Chondrocyte (in vitro differentiated cells): Measurements from ENCODE around the gene PRX. TPM values are rescaled to one million over a fixed set of nuclear protein-coding genes. Genes with fewer than 3 reads are reported as not detected.
"Not testable (repeated sequence)": the region's sequence is repeated elsewhere in the genome, so short reads cannot be mapped to it uniquely, and the experiment has no call there.

ENCODE experiments used
- DNase-seq: peaks from one replicate; pipeline ENCODE4 v3.0.0; 2021; ENCODE audit warnings: mixed read lengths, low spot score
- H3K27ac Mint-ChIP-seq: one replicate; pipeline ENCODE4 v1.8.0; 2021; ENCODE audit warnings: mild to moderate bottlenecking, moderate library complexity, mixed read lengths; ENCODE audit not compliant: unreplicated experiment
- H3K27me3 Mint-ChIP-seq: 2 replicates; pipeline ENCODE4 v1.8.0; 2021; ENCODE audit warnings: low read depth, mixed read lengths
- H3K36me3 Mint-ChIP-seq: 2 replicates; pipeline ENCODE4 v1.8.0; 2021; ENCODE audit warnings: low read depth, mixed read lengths
- H3K4me1 Mint-ChIP-seq: 2 replicates; pipeline ENCODE4 v1.8.0; 2021; ENCODE audit warnings: low read depth, mild to moderate bottlenecking, mixed read lengths
- H3K4me3 Mint-ChIP-seq: one replicate; pipeline ENCODE4 v1.8.0; 2021; ENCODE audit warnings: mild to moderate bottlenecking, moderate library complexity, mixed read lengths; ENCODE audit not compliant: unreplicated experiment
- H3K9me3 Mint-ChIP-seq: 2 replicates; pipeline ENCODE4 v1.8.0; 2021; ENCODE audit warnings: low read depth, mixed read lengths
- total RNA-seq: library from RNA; stranded (reverse); gene quantifications from 3 replicates; pipeline ENCODE4 v1.2.1, GENCODE V29; 2021
- TF ChIP-seq, protein P1 (sequence below): fragments of 200-600 bp; sonication (generic); IDR thresholded peaks from 2 replicates; pipeline ENCODE4 v1.5.0; 2021; ENCODE audit warnings: antibody characterized with exemption, mild to moderate bottlenecking, moderate library complexity

The PRX gene
- total RNA-seq, 1 donor from 2014 or later, result 4.9 TPM

DNA sequence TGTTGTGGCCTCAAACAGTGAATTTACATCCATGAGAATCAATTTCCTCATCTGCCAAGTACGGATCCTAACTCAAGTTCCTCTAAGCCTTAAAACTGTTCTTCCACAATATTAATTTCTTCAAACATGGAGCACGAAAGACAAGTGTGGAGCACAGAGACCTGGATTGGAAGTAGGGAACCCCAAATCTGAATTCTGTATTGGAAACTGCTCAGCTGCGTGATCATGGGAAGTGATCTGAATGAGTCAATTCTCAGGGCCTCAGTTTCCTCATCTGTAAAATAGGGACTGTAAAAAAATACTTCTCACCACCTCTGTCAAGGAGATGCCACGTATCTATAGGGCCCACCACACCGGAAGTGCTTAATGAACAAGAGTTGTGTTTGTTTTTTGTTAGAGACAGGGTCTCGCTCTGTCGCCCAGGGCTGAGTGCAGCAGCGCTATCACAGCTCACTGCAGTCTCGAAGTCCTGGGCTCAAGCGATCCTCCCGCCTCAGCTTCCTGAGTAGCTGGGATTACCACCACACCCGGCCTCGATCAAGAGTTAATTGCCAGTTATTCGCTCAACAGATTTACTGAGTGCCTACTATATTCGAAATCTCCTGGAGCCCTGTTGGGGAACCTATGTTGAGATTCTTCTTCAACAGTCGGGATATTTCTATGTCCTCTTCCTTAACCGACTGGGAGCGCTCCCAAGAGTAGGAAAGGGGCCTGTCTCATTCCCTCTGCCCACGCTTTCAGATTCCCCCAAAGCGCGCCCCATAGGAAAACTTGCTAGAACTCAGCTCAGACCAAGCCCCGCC lies 29.4 kb upstream of the PRX start:
- H3K27me3 Mint-ChIP-seq, result no peaks in the 10 kb centered on the region
- no peaks in the 10 kb centered on the region for H3K9me3 Mint-ChIP-seq
- peak overlapping the region; percentile 99 for H3K27ac Mint-ChIP-seq
- peaks cover 29% of the 10 kb centered on the region for H3K4me1 Mint-ChIP-seq
- H3K36me3 Mint-ChIP-seq, result peaks cover 14% of the 10 kb centered on the region
- no peak for DNase-seq
- peak overlapping the region; percentile 100 for H3K4me3 Mint-ChIP-seq
- TF ChIP-seq, protein P1, sequence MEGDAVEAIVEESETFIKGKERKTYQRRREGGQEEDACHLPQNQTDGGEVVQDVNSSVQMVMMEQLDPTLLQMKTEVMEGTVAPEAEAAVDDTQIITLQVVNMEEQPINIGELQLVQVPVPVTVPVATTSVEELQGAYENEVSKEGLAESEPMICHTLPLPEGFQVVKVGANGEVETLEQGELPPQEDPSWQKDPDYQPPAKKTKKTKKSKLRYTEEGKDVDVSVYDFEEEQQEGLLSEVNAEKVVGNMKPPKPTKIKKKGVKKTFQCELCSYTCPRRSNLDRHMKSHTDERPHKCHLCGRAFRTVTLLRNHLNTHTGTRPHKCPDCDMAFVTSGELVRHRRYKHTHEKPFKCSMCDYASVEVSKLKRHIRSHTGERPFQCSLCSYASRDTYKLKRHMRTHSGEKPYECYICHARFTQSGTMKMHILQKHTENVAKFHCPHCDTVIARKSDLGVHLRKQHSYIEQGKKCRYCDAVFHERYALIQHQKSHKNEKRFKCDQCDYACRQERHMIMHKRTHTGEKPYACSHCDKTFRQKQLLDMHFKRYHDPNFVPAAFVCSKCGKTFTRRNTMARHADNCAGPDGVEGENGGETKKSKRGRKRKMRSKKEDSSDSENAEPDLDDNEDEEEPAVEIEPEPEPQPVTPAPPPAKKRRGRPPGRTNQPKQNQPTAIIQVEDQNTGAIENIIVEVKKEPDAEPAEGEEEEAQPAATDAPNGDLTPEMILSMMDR, result no peak

DNA sequence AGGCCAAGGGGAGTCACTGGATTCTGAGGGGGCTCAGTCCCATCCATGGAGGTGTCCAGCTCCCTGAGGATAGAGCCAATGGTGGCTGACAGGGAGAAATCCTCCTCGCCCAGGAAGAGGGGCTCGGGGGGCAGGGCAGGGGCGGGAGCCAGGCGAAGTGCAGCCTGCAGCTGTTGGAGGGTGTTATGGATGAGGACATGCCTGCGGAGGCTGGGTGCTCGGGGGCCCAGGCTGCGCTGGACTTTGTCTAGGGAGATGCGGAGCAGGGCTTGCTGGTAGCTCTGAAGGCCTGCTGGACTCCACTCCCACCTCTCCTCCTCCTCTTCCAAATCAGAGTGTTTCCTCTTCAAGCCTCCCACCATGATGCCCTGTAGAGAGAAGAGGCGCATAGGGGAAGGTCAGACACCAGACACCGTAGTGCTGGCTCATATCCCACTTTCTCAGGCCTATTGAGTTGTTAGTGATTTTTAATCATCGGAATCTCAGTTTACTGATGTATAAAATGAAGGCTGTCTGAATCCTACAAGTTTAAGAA lies 28.6 kb upstream of the PRX start:
- TF ChIP-seq, protein P1, result no peak
- peak overlapping the region; percentile 100 for H3K4me3 Mint-ChIP-seq
- no peak for DNase-seq
- H3K27ac Mint-ChIP-seq, result peak overlapping the region; percentile 99
- peaks cover 29% of the 10 kb centered on the region for H3K4me1 Mint-ChIP-seq
- H3K27me3 Mint-ChIP-seq, result no peaks in the 10 kb centered on the region
- peaks cover 14% of the 10 kb centered on the region for H3K36me3 Mint-ChIP-seq
- no peaks in the 10 kb centered on the region for H3K9me3 Mint-ChIP-seq

DNA sequence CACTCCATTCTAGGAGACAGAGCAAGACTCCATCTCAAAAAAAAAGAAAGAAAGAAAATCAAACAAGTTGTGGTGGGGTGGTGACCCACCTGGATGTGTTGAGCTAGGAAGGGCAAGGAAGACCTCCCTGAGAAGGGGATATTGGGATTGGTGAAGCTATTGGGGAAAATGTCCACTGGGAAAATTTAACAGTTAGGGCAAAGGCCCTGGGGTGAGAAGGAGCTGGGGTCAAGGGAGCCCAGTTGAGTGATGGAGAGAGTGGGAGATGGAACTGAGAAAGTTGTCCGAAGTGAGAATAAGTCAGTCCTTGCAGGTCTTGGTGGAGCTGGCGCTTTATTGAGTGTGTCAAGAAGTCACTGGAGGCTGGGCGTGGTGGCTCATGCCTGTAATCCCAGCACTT lies 25.1 kb upstream of the PRX start:
- peak overlapping the region; percentile 36 for H3K27ac Mint-ChIP-seq

DNA sequence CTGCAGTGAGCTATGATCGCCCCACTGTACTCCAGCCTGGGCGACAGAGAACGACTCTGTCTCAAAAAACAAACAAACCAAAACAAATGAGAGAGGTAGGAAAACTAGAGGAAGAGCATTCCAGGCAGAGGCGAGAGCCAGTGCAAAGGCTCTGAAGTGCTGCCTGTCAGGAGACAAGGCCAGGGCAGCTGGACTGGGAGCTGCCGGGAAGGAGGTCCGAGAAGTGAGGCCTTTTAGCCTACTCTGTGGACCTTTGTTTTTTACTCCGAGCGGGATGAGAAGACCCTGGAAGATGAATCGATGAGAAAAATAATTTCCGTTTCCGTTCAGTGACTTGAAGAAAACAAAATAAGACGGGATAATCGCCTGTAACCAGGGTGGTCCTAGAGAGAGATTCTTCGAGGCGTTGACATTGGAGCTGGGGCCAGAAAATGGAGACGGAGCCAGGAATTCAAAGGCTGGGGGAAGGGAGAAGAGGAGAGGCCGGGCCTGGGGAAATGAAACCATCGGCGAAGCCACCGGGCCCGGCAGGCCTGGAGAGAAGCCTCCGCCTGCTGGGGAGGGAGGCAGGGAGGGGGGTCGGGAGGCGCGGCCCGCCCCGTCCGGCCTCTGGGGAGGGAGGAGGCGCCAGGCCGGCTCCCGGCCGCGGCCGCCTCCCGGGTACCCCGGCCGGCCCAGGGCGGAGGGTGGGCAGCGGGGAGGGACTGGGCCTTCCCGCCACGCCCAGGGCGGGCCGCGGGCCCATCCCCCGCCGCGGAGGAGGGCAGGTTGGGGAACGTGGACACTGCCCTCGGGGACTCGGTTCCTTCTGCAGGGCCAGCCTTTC lies 20.4 kb upstream of the PRX start:
- TF ChIP-seq, protein P1, result no peak
- Mint-ChIP-seq H3K4me3 (peak overlapping the region; percentile 77), H3K36me3 (peaks cover 2% of the 10 kb centered on the region), H3K4me1 (peaks cover 15% of the 10 kb centered on the region), H3K27ac (peak overlapping the region; percentile 100), H3K9me3 (no peaks in the 10 kb centered on the region), H3K27me3 (no peaks in the 10 kb centered on the region)
- no peak for DNase-seq

More for the DNA sequence above, 25.1 kb upstream of the PRX start:
- Mint-ChIP-seq H3K27me3 (no peaks in the 10 kb centered on the region), H3K9me3 (no peaks in the 10 kb centered on the region), H3K4me1 (peaks cover 23% of the 10 kb centered on the region), H3K4me3 (no peak overlapping the region), H3K36me3 (peaks cover 13% of the 10 kb centered on the region)
- TF ChIP-seq, protein P1, result no peak
- no peak for DNase-seq

DNA sequence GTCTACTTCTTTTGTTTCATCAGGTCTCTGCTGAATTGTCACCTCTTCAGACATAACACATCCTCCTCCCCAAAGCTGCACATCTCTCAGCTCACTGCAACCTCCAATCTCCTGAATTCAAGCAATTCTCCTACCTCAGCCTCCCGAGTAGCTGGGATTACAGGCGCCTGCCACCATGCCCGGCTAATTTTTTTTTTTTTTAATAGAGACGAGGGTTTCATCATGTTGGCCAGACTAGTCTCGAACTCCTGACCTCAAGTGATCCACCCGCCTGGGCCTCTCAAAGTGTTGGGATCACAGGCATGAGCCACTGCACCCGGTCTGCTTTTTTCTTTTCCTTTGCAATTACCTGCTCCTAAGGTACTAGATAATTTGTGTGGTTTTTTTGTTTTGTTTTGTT lies 19.6 kb upstream of the PRX start:
- not testable (repeated sequence) for H3K27me3 Mint-ChIP-seq, H3K9me3 Mint-ChIP-seq, DNase-seq, H3K36me3 Mint-ChIP-seq
- H3K4me3 Mint-ChIP-seq, result peak overlapping the region; percentile 77
- H3K4me1 Mint-ChIP-seq, result peaks cover 15% of the 10 kb centered on the region
- H3K27ac Mint-ChIP-seq, result peak overlapping the region; percentile 100
